Measurements from ENCODE around the gene ALS2. TPM values are rescaled to one million over a fixed set of nuclear protein-coding genes. Genes with fewer than 3 reads are reported as not detected.

Gene ALS2
- total and polyA plus RNA-seq, 2 of the 8 experiments (the other 6 are each of a cell fraction or from before 2014, with no cell fraction given), result 12.1 to 34.5 TPM

DNA sequence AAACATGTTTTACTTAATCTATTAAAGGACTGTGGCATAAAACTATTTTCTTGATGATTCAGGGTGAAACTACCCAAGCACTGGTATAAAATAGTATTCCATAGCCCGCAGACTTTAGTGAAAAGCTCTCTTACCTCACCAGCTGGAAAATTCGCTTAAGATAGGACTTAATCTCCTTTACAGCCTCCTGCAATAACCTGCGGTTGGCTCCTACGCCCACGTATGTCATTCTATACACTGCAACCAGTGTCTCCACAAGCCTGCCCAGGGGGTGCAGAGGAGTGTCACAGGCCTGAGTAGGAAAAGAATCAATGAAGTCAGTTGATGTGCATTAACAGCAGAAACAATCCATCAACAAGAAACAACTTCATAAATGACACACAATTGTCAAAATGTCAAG lies 71.0 kb downstream of the ALS2 start:
- CTCF ChIA-PET (ENCODE audit: partially characterized antibody), result interaction anchor here (0.6 to 1.8 kb wide), 7 partner anchors 12 to 741 kb away, joined by 3 to 6 read pairs (median 3); partner anchors contain the start of gene MPP4
- H3K79me2 ChIP-seq (ENCODE audit: control insufficient read depth in 1 of 2, insufficient read depth in 2 of 2, low read length in 2 of 2), result no peaks in the 10 kb centered on the region

More for the DNA sequence above, 71.0 kb downstream of the ALS2 start:
- WGBS, 2 experiments (ENCODE audit: extremely low coverage in 1 of 2, insufficient coverage in 1 of 2, insufficient read length in 1 of 2, insufficient replicate concordance in 2 of 2, low coverage in 1 of 2, low lambda C conversion rate in 2 of 2, missing lambda C conversion rate in 1 of 2), result 94% methylated on average over 5 of the region's 5 CpGs; no CpG with 5 or more reads in 1 of the 2 experiments
- H3K18ac ChIP-seq (ENCODE audit: extremely low read depth, low read length), result no peak overlapping the region
- no peaks in the 10 kb centered on the region for H3K4me1 ChIP-seq (replicated peaks in 1 of 4; ENCODE audit: control insufficient read depth in 3 of 4, insufficient read depth in 4 of 4, low read length in 3 of 4)
- no peak overlapping the region for H3K4ac ChIP-seq (replicated peaks; ENCODE audit: insufficient read length, low read depth, low read length)
- H3K23ac ChIP-seq (ENCODE audit: insufficient read length), result no peak overlapping the region
- no peak overlapping the region for H3K4me3 ChIP-seq (ENCODE audit: extremely low read depth in 1 of 4, insufficient read depth in 2 of 4, low read depth in 3 of 4, low read length in 4 of 4)
- no peak for FAIRE-seq
- H3K4me2 ChIP-seq (ENCODE audit: insufficient read depth in 1 of 2, low read depth in 2 of 2, low read length in 2 of 2), result no peak overlapping the region
- H3K9ac ChIP-seq (replicated peaks in 1 of 4; ENCODE audit: extremely low read depth in 1 of 4, low read depth in 3 of 4, low read length in 3 of 4), result no peak overlapping the region
- no peaks in the 10 kb centered on the region for H4K20me1 ChIP-seq (replicated peaks in 1 of 2; ENCODE audit: control insufficient read depth in 1 of 2, insufficient read depth in 2 of 2, low read length in 2 of 2)
- no peak overlapping the region for H2BK5ac ChIP-seq (ENCODE audit: low read depth, low read length)
- TF ChIP-seq HDAC6 (IDR thresholded peaks at IDR 0.05; ENCODE audit: low read depth, low read length) (no peak), RBBP5 (IDR thresholded peaks at IDR 0.05; ENCODE audit: borderline replicate concordance, low read depth, low read length) (no peak), NRF1 (IDR thresholded peaks at IDR 0.05; ENCODE audit: low read depth, low read length) (no peak), SUZ12 (IDR thresholded peaks at IDR 0.05; ENCODE audit: low read length) (no peak), SIRT6 (IDR thresholded peaks at IDR 0.05; ENCODE audit: low read length) (no peak), SIN3A (conservative IDR thresholded peaks at IDR 0.05 in 1 of 2, IDR thresholded peaks at IDR 0.05 in 1 of 2; ENCODE audit: low read depth in 1 of 2, low read length in 2 of 2) (no peak), GTF2F1 (IDR thresholded peaks at IDR 0.05; ENCODE audit: borderline replicate concordance, low read depth, low read length) (no peak)
- TF ChIP-seq, protein P1, sequence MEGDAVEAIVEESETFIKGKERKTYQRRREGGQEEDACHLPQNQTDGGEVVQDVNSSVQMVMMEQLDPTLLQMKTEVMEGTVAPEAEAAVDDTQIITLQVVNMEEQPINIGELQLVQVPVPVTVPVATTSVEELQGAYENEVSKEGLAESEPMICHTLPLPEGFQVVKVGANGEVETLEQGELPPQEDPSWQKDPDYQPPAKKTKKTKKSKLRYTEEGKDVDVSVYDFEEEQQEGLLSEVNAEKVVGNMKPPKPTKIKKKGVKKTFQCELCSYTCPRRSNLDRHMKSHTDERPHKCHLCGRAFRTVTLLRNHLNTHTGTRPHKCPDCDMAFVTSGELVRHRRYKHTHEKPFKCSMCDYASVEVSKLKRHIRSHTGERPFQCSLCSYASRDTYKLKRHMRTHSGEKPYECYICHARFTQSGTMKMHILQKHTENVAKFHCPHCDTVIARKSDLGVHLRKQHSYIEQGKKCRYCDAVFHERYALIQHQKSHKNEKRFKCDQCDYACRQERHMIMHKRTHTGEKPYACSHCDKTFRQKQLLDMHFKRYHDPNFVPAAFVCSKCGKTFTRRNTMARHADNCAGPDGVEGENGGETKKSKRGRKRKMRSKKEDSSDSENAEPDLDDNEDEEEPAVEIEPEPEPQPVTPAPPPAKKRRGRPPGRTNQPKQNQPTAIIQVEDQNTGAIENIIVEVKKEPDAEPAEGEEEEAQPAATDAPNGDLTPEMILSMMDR (IDR thresholded peaks at IDR 0.05; ENCODE audit: control extremely low read depth in 1 of 3, insufficient read depth in 1 of 3, low read depth in 1 of 3, low read length in 3 of 3), result no peak
- TF ChIP-seq, protein P2, sequence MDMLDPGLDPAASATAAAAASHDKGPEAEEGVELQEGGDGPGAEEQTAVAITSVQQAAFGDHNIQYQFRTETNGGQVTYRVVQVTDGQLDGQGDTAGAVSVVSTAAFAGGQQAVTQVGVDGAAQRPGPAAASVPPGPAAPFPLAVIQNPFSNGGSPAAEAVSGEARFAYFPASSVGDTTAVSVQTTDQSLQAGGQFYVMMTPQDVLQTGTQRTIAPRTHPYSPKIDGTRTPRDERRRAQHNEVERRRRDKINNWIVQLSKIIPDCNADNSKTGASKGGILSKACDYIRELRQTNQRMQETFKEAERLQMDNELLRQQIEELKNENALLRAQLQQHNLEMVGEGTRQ (IDR thresholded peaks at IDR 0.05; ENCODE audit: low read length), result no peak
- H2AK5ac ChIP-seq (ENCODE audit: low read depth, low read length), result no peak overlapping the region
- no peak overlapping the region for H2BK120ac ChIP-seq (replicated peaks; ENCODE audit: low read depth, low read length)
- H3K27me3 ChIP-seq (replicated peaks in 1 of 4; ENCODE audit: control insufficient read depth in 3 of 4, extremely low read depth in 1 of 4, insufficient read depth in 3 of 4, low read length in 3 of 4), result no peaks in the 10 kb centered on the region
- H2BK12ac ChIP-seq (ENCODE audit: low read depth, low read length), result no peak overlapping the region
- no peak overlapping the region for H4K8ac ChIP-seq (ENCODE audit: extremely low read depth, insufficient read depth, low read length)
- H2BK15ac ChIP-seq (ENCODE audit: low read length), result no peak overlapping the region
- H3K27ac ChIP-seq (ENCODE audit: low read depth, low read length), result no peak overlapping the region
- H2AFZ ChIP-seq (ENCODE audit: low read length), result no peak overlapping the region
- peaks cover 0 to 42% (median 14%) of the 10 kb centered on the region in 4 experiments; a peak in 6 of 8 replicates for H3K36me3 ChIP-seq (ENCODE audit: control insufficient read depth in 2 of 4, insufficient read depth in 4 of 4, low read length in 3 of 4)
- no peak overlapping the region for H4K91ac ChIP-seq (replicated peaks; ENCODE audit: insufficient read length, low read length)
- no peaks in the 10 kb centered on the region for H3K23me2 ChIP-seq (ENCODE audit: low read depth, low read length)
- no peaks in the 10 kb centered on the region for H3K9me3 ChIP-seq (ENCODE audit: insufficient read depth in 2 of 2, low read depth in 1 of 2, low read length in 1 of 2)
- no peaks in the 10 kb centered on the region for H3K79me1 ChIP-seq (ENCODE audit: low read depth, low read length)
- DNase-seq (ENCODE audit: low read depth in 1 of 2, low spot score in 2 of 2), result no peak
- no peak overlapping the region for H2BK20ac ChIP-seq (ENCODE audit: low read length)
- POLR2A ChIA-PET (ENCODE audit: partially characterized antibody), result no interaction called here
- no peak overlapping the region for H3K14ac ChIP-seq (ENCODE audit: insufficient read length)
- no peak overlapping the region for H4K5ac ChIP-seq (ENCODE audit: insufficient read length, low read depth, low read length)
- H3K56ac ChIP-seq (replicated peaks; ENCODE audit: insufficient read length, low read depth, low read length), result no peak overlapping the region

All from H1 (cell line).